ENCODE results near the gene SH3D19.

DNA sequence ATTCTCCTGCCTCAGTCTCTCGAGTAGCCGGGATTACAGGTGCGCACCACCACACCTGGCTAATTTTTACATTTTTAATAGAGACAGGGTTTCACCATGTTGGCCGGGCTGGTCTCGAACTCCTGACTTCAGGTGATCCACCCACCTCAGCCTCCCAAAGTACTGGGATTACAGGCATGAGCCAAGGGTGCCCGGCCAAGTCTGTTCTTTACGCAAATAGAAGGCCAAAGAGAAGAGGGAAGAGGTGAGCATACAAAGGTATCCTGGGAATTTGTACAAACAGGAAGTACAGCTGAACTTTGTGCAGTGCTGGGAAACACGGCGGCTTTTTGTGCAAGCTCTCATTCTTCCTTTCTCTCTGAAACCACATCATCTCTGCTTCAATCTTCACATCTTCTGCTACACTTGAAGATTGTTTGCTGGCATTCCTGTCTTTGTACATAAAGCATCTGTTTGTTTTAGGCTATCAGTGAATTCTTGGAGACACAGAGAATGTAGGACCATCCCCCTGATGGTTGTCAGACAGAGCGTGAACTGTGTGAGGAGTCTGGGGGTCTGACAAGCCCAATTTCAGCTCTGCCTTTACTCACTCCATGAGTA is 120.4 kb downstream of the SH3D19 start:
- TF ChIP-seq, protein P1, sequence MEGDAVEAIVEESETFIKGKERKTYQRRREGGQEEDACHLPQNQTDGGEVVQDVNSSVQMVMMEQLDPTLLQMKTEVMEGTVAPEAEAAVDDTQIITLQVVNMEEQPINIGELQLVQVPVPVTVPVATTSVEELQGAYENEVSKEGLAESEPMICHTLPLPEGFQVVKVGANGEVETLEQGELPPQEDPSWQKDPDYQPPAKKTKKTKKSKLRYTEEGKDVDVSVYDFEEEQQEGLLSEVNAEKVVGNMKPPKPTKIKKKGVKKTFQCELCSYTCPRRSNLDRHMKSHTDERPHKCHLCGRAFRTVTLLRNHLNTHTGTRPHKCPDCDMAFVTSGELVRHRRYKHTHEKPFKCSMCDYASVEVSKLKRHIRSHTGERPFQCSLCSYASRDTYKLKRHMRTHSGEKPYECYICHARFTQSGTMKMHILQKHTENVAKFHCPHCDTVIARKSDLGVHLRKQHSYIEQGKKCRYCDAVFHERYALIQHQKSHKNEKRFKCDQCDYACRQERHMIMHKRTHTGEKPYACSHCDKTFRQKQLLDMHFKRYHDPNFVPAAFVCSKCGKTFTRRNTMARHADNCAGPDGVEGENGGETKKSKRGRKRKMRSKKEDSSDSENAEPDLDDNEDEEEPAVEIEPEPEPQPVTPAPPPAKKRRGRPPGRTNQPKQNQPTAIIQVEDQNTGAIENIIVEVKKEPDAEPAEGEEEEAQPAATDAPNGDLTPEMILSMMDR (IDR thresholded peaks at IDR 0.05), result no peak
- no peak for TF ChIP-seq POLR2A (IDR thresholded peaks at IDR 0.05)

All from testis (tissue), 2 donors.